ENCODE measurements around the gene SPON2.

SPON2 gene

GRCh38 chr4:1154523-1155182 is 17.7 kb downstream of the SPON2 start:
- ChIA-PET POLR2A (ENCODE audit: low non-redundant PET) (no interaction called here), CTCF (interaction anchor here (0.6 to 0.7 kb wide), 2 partner anchors 12 to 38 kb away, joined by 3 to 4 read pairs; no protein-coding TSS in a partner anchor)
- no peak overlapping the region for H3K27ac ChIP-seq
- DNase-seq (ENCODE audit: low spot score) = no peak
- no peak for TF ChIP-seq CTCF (conservative IDR thresholded peaks at IDR 0.05; ENCODE audit: low read depth)

- no peak overlapping the region for H3K27ac ChIP-seq
- ChIA-PET CTCF (no interaction called here), POLR2A (ENCODE audit: low non-redundant PET) (no interaction called here)
- no peak for DNase-seq (ENCODE audit: low spot score)
- no peak for TF ChIP-seq CTCF (conservative IDR thresholded peaks at IDR 0.05; ENCODE audit: low read depth)
These were observed 18.3 kb downstream of the SPON2 start for GRCh38 chr4:1154126-1154522.

GRCh38 chr4:1153567-1154090 is 18.8 kb downstream of the SPON2 start:
- DNase-seq (ENCODE audit: low spot score) = no peak
- no peak overlapping the region for H3K27ac ChIP-seq
- ChIA-PET POLR2A (ENCODE audit: low non-redundant PET) (no interaction called here), CTCF (no interaction called here)
- no peak for TF ChIP-seq CTCF (conservative IDR thresholded peaks at IDR 0.05; ENCODE audit: low read depth)

GRCh38 chr4:1152290-1152689 is 20.1 kb downstream of the SPON2 start:
- POLR2A ChIA-PET (ENCODE audit: low non-redundant PET) = no interaction called here
- no peak for TF ChIP-seq CTCF (conservative IDR thresholded peaks at IDR 0.05; ENCODE audit: low read depth)
- CTCF ChIA-PET = no interaction called here
- H3K27ac ChIP-seq = no peak overlapping the region
- no peak for DNase-seq (ENCODE audit: low spot score)

- CTCF ChIA-PET = no interaction called here
- no peak for DNase-seq (ENCODE audit: low spot score)
- POLR2A ChIA-PET (ENCODE audit: low non-redundant PET) = no interaction called here
- H3K27ac ChIP-seq = no peak overlapping the region
- no peak for TF ChIP-seq CTCF (conservative IDR thresholded peaks at IDR 0.05; ENCODE audit: low read depth)
These were observed 20.8 kb downstream of the SPON2 start for GRCh38 chr4:1151541-1151940.

- H3K27ac ChIP-seq = no peak overlapping the region
- no peak for TF ChIP-seq CTCF (conservative IDR thresholded peaks at IDR 0.05; ENCODE audit: low read depth)
- no peak for DNase-seq (ENCODE audit: low spot score)
- POLR2A ChIA-PET (ENCODE audit: low non-redundant PET) = no interaction called here
- CTCF ChIA-PET = no interaction called here
These were observed 21.5 kb downstream of the SPON2 start for GRCh38 chr4:1150875-1151274.

Measured in RWPE1 (cell line).